ENCODE measurements around the gene LNPEP.

The LNPEP gene

DNA sequence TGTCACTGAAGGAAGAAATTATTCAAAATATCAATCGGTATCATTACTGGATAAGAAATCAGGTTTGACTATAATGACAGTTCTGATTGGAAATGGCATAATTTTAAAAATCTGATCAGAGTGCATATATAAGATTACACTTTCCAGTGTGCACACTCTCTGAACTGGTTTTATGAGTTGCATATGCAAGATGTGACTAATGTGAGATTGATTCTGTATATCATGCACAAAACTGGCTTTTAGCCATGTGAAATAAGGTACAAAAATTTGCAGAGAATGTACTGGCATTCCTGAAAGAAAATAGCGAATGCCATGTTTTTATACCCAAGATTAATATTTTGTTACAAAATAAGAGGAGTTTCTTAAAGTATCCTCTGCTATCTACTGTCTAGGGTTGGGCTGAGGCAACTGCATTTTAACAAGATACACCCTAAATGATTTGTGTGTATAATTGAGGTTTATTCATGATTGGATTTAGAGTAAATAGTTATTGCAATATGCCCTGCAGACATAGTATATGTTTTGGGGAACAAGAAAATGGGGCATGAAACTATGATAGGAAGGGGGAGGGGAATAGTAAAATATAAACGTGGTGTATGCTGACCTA, 70.7 kb downstream of the LNPEP start:
- no peak overlapping the region for H3K4me2 ChIP-seq
- TF ChIP-seq Cebpa-rat (IDR thresholded peaks at IDR 0.05) = no peak
- peaks cover 25% of the 10 kb centered on the region for H3K4me1 ChIP-seq
- no peaks in the 10 kb centered on the region for H3K27me3 ChIP-seq
- no peak overlapping the region for H3K9ac ChIP-seq
- no peaks in the 10 kb centered on the region for H4K20me1 ChIP-seq
- H3K4me3 ChIP-seq = no peak overlapping the region
- H3K9me3 ChIP-seq = 0 out of 2 replicates have a peak, but pooled peaks cover 2% of the 10 kb centered on the region
- no peak overlapping the region for H3K27ac ChIP-seq
- peaks cover 67% of the 10 kb centered on the region for H3K36me3 ChIP-seq

DNA sequence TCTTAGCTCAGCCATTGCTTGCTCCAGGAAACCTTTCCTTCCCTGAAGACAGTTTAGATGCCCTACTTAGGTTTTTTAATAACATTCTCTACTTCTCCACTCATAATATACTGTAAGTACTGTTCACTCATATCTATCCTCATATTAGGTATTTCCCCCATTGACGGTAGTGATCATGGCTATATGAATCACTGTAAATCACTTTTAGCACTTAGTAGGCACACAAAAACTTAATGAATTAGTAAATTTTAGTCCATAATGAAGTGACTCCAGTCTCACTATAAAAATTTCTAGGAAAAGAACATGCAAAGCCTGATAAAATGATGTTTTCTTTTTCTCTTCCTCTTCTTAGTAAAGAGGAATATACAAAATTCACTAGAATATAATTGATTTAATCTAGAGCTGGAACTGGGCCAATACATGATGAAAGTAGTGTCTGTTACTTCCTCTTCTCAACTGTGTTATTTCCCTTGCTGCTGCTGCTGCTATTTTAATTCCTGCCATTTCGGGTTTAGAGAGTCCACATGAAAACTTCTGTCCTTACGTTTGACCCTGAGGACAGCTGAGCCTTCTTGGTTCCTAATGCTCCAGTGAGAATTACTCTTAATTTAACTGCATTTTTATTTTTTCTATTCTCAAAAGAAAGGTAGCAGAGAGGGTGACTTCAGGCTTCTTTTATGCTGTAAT, 73.5 kb downstream of the LNPEP start:
- Histone ChIP-seq H3K36me3 (peaks cover 60% of the 10 kb centered on the region), H3K4me1 (peaks cover 25% of the 10 kb centered on the region), H3K9me3 (0 out of 2 replicates have a peak, but pooled peaks cover 2% of the 10 kb centered on the region), H3K27ac (peak overlapping the region; percentile 78), H3K4me2 (peak overlapping the region; percentile 69), H4K20me1 (no peaks in the 10 kb centered on the region), H3K27me3 (no peaks in the 10 kb centered on the region), H3K4me3 (no peak overlapping the region), H3K9ac (peak overlapping the region; percentile 58; the same call in 1 of the 2 replicates)
- TF ChIP-seq Cebpa-rat (IDR thresholded peaks at IDR 0.05) = no peak

DNA sequence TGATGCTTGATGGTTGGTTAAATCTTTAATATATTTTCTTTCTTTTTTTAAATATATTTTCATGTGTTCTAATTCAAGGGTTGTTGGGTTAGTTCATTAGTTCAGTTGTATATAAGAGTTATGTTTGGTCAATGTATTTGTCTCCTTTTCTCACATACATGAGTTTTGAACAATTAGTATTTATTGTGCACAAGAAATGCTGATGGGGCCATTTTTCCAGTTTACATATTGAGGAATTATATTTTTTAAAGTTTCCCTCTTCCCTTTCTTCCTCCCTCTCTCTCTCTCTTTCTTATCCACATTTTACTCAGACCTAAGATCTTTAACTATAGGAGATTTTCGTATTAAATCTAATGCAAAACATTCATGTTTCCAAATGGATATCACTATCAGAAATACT, 74.0 kb downstream of the LNPEP start:
- Histone ChIP-seq H3K9ac (peak overlapping the region; percentile 58; the same call in 1 of the 2 replicates), H3K36me3 (peaks cover 58% of the 10 kb centered on the region), H3K4me2 (peak overlapping the region; percentile 69), H3K27me3 (no peaks in the 10 kb centered on the region), H4K20me1 (no peaks in the 10 kb centered on the region), H3K4me1 (peaks cover 25% of the 10 kb centered on the region), H3K4me3 (no peak overlapping the region), H3K9me3 (0 out of 2 replicates have a peak, but pooled peaks cover 2% of the 10 kb centered on the region), H3K27ac (peak overlapping the region; percentile 78)
- TF ChIP-seq Cebpa-rat (IDR thresholded peaks at IDR 0.05) = no peak

DNA sequence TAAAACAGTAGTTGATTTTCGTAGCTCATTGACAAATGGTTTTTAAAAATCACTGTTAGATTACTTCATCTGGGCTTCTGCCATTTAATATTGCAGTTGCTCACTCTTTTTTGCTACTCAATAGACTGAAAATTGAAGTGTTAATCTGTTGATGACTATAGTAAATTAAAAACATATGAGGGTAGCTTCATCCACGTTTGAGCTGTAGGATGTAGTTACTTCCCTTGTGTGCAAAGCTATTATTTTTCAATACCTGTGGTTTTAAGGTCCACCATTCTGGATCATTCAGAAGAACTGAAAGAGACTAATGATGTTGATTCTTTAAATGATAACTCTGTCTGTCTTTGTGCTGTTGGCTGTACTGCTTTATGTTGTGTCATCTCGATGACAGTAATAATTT, 74.7 kb downstream of the LNPEP start:
- Histone ChIP-seq H4K20me1 (no peaks in the 10 kb centered on the region), H3K9me3 (0 out of 2 replicates have a peak, but pooled peaks cover 2% of the 10 kb centered on the region), H3K36me3 (peaks cover 58% of the 10 kb centered on the region), H3K4me3 (no peak overlapping the region), H3K9ac (no peak overlapping the region), H3K4me1 (peaks cover 25% of the 10 kb centered on the region), H3K27ac (peak overlapping the region; percentile 78), H3K27me3 (no peaks in the 10 kb centered on the region), H3K4me2 (0 out of 2 replicates have a peak overlapping the region, but pooled peaks have one; percentile 69)
- no peak for TF ChIP-seq Cebpa-rat (IDR thresholded peaks at IDR 0.05)

DNA sequence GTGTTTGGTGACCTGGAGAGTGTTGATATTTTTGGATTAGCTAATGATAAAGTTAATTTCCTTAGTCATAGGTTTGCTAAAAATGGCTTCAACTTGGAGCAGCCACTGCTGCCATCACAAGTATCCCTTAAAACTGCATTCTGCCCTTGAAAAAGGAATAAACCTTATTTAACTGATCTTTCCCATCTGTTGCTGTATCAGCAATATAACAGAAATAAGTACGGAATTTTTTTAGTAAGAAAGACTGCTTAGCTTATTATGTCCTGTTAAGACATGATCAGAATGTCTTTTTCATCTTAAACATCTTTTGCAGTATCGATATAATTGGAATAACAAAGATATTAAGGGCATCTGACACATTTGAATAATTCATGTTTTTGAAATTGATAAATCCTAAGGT, 75.7 kb downstream of the LNPEP start:
- H3K4me3 ChIP-seq = no peak overlapping the region
- TF ChIP-seq Cebpa-rat (IDR thresholded peaks at IDR 0.05) = no peak
- H3K4me2 ChIP-seq = no peak overlapping the region
- H3K4me1 ChIP-seq = peaks cover 25% of the 10 kb centered on the region
- H3K36me3 ChIP-seq = peaks cover 61% of the 10 kb centered on the region
- no peaks in the 10 kb centered on the region for H3K27me3 ChIP-seq
- H3K9ac ChIP-seq = no peak overlapping the region
- no peaks in the 10 kb centered on the region for H4K20me1 ChIP-seq
- 0 out of 2 replicates have a peak, but pooled peaks cover 2% of the 10 kb centered on the region for H3K9me3 ChIP-seq
- no peak overlapping the region for H3K27ac ChIP-seq

DNA sequence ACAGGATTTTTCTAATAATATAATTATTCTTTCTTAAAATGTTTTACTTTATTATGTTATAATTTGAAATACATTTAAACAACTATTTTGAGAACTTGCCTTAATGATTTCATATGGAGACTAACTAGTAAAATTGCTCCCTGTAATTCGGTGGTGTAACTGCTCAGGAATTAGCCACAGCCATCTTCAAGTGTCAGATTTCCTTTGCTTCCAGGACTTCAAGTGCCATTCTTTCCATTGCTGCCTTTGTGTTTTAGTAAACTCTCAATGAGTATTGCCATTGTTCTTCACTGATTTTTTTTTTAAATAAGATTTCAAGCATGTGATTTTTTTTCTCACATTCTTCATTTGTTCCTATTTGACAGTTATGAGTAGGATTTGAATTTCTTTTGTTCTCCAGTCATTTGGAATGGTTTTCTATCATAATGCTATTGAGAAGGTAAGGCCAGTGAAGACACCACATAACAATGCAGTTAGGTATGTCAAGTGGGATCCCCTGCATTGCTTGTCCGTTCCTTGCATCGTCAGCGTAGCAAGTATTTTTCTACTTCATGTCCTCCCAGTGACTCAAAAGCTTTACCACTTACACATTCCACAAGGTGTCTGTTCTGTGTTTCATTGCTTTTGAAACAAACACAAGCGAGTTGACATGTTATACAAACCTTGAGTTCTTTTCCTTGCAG, 83.7 kb downstream of the LNPEP start:
- Histone ChIP-seq H3K36me3 (peaks cover 83% of the 10 kb centered on the region), H3K4me2 (no peak overlapping the region)

DNA sequence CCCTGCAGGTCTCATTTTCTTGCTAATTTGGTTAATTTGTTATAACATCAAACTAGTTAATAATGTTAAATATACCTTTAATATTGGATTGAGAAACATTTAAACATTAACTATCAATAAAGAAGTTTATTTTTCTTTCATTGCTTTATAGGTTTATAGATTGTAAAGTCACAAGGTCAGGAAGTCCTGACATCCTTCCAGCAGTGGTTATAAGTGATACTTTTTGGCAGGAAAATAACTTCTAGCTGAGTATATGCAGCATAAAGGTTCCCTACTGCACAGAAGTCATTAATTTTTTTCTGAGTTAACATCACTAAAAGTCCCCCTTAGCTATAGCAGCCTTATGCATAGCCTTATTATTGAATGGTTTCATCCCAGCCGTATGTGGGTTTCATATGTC, 85.5 kb downstream of the LNPEP start:
- no peak for TF ChIP-seq Cebpa-rat (IDR thresholded peaks at IDR 0.05)
- H4K20me1 ChIP-seq = no peaks in the 10 kb centered on the region
- H3K27me3 ChIP-seq = no peaks in the 10 kb centered on the region
- no peaks in the 10 kb centered on the region for H3K4me1 ChIP-seq
- H3K36me3 ChIP-seq = peaks cover 78% of the 10 kb centered on the region
- H3K9me3 ChIP-seq = no peaks in the 10 kb centered on the region
- H3K27ac ChIP-seq = no peak overlapping the region
- no peak overlapping the region for H3K4me2 ChIP-seq
- H3K9ac ChIP-seq = no peak overlapping the region
- H3K4me3 ChIP-seq = no peak overlapping the region

More for the DNA sequence above, 83.7 kb downstream of the LNPEP start:
- Histone ChIP-seq H3K27me3 (no peaks in the 10 kb centered on the region), H3K27ac (no peak overlapping the region), H3K9ac (no peak overlapping the region), H3K4me1 (no peaks in the 10 kb centered on the region), H3K4me3 (no peak overlapping the region), H3K9me3 (no peaks in the 10 kb centered on the region), H4K20me1 (no peaks in the 10 kb centered on the region)
- TF ChIP-seq Cebpa-rat (IDR thresholded peaks at IDR 0.05) = no peak

DNA sequence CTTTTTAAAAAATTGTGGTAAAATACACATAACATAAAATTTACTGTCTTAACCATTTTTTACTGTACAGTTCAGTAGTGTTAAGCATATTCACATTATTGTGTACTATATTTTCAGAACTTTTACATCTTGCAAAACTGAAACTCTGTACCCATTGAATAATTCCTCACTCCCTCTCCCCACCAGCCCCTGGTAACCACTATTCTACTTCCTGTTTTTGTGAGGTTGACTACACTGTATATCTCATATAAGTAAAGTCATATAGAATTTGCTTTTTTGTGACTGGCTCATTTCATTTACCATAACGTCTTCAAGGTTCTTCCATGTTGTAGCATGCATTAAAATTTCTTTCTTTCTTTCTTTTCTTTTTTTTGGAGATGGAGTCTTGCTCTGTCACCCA, 87.0 kb downstream of the LNPEP start:
- TF ChIP-seq Cebpa-rat (IDR thresholded peaks at IDR 0.05) = no peak
- Histone ChIP-seq H3K4me2 (no peak overlapping the region), H3K4me3 (no peak overlapping the region), H3K27me3 (no peaks in the 10 kb centered on the region), H3K9me3 (no peaks in the 10 kb centered on the region), H3K27ac (no peak overlapping the region), H3K4me1 (no peaks in the 10 kb centered on the region), H4K20me1 (no peaks in the 10 kb centered on the region), H3K9ac (no peak overlapping the region), H3K36me3 (peaks cover 79% of the 10 kb centered on the region)

DNA sequence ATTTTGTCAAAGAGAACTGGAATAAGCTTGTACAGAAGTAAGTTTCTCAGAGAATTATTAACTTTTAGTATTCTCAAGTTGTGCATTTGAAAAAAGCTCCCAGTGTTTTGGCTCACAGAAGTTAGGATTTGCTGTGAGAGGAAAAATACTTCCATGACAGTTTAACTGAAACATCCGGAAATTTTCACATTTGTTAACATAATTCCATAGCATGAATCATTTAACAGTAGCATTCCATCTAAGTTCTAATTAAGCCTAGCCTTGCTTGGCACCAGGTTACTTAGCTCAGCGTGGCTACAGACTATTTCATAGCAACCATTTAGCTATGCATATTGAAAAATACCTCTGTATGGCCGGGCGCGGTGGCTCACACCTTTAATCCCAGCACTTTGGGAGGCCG, 90.8 kb downstream of the LNPEP start:
- no peak overlapping the region for H3K9ac ChIP-seq
- H3K4me3 ChIP-seq = no peak overlapping the region
- no peaks in the 10 kb centered on the region for H3K4me1 ChIP-seq
- no peaks in the 10 kb centered on the region for H3K27me3 ChIP-seq
- H3K27ac ChIP-seq = no peak overlapping the region
- no peaks in the 10 kb centered on the region for H4K20me1 ChIP-seq
- H3K4me2 ChIP-seq = no peak overlapping the region
- H3K36me3 ChIP-seq = peaks cover 81% of the 10 kb centered on the region
- H3K9me3 ChIP-seq = no peaks in the 10 kb centered on the region
- no peak for TF ChIP-seq Cebpa-rat (IDR thresholded peaks at IDR 0.05)

DNA sequence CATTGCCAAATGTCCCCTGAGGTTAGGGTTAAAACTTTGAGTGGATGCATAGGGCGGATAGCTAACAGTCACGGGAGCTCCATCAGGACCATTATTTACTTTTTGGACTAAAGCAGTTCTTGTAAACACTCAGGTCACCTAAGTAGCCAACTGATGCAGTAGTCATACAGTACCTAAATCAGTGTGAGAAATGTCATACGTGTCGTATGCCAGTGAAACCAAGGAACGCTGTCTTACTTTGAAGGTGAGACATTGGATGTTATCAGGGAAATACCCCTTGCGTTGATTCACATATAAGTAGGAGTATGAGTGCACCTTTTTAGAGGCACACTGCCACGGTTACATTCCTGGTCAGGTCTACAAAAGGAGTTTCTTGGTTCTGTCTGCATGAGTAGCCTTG, 101.9 kb downstream of the LNPEP start:
- Histone ChIP-seq H3K27me3 (no peaks in the 10 kb centered on the region), H3K9me3 (no peaks in the 10 kb centered on the region), H3K4me2 (no peak overlapping the region), H4K20me1 (no peaks in the 10 kb centered on the region), H3K9ac (no peak overlapping the region), H3K27ac (no peak overlapping the region), H3K36me3 (peaks cover 19% of the 10 kb centered on the region; the same call in 1 of the 2 replicates), H3K4me1 (no peaks in the 10 kb centered on the region), H3K4me3 (no peak overlapping the region)
- no peak for TF ChIP-seq Cebpa-rat (IDR thresholded peaks at IDR 0.05)

Data from BLaER1 (cell line).